Fibroblast of the aortic adventitia (primary cell): ENCODE measurements around the gene LCE3E. TPM values are rescaled to one million over a fixed set of nuclear protein-coding genes. Genes with fewer than 3 reads are reported as not detected.
A peak's percentile ranks its signal among the peaks of the same experiment; 100 is the strongest.
"Not testable (repeated sequence)": the region's sequence is repeated elsewhere in the genome, so short reads cannot be mapped to it uniquely, and the experiment has no call there.

Source experiments
- DNase-seq: peaks from one replicate; pipeline ENCODE4 v3.0.0-alpha.2; 2010; ENCODE audit warnings: low read depth
- H3K4me3 ChIP-seq: 2 replicates; pipeline ENCODE4 v1.5.1; 2011; ENCODE audit warnings: low read depth, mild to moderate bottlenecking, control low read depth, low read length, moderate library complexity
- total RNA-seq: library from RNA; depleted of rRNA; stranded (reverse); fragments of >200 nt; gene quantifications from 2 replicates; pipeline ENCODE4 v1.2.3, GENCODE V29; 2012; ENCODE audit warnings: low replicate concordance
- TF ChIP-seq, protein P1 (sequence below): IDR thresholded peaks from 2 replicates; pipeline ENCODE4 v1.5.1; 2011; ENCODE audit warnings: mild to moderate bottlenecking, low read length, control low read depth, inconsistent platforms; ENCODE audit not compliant: insufficient read depth

LCE3E gene
- total RNA-seq, 1 donor = not detected

- TF ChIP-seq, protein P1, sequence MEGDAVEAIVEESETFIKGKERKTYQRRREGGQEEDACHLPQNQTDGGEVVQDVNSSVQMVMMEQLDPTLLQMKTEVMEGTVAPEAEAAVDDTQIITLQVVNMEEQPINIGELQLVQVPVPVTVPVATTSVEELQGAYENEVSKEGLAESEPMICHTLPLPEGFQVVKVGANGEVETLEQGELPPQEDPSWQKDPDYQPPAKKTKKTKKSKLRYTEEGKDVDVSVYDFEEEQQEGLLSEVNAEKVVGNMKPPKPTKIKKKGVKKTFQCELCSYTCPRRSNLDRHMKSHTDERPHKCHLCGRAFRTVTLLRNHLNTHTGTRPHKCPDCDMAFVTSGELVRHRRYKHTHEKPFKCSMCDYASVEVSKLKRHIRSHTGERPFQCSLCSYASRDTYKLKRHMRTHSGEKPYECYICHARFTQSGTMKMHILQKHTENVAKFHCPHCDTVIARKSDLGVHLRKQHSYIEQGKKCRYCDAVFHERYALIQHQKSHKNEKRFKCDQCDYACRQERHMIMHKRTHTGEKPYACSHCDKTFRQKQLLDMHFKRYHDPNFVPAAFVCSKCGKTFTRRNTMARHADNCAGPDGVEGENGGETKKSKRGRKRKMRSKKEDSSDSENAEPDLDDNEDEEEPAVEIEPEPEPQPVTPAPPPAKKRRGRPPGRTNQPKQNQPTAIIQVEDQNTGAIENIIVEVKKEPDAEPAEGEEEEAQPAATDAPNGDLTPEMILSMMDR = no peak
- no peak for DNase-seq
Measured at GRCh38 chr1:152577168-152577567, 10.6 kb upstream of the LCE3E start.

GRCh38 chr1:152565535-152566215 lies 905 bp downstream of the LCE3E start:
- TF ChIP-seq, protein P1 = no peak
- no peak for DNase-seq
- no peak overlapping the region for H3K4me3 ChIP-seq

More at GRCh38 chr1:152577168-152577567, 10.6 kb upstream of the LCE3E start:
- no peak overlapping the region for H3K4me3 ChIP-seq

DNA sequence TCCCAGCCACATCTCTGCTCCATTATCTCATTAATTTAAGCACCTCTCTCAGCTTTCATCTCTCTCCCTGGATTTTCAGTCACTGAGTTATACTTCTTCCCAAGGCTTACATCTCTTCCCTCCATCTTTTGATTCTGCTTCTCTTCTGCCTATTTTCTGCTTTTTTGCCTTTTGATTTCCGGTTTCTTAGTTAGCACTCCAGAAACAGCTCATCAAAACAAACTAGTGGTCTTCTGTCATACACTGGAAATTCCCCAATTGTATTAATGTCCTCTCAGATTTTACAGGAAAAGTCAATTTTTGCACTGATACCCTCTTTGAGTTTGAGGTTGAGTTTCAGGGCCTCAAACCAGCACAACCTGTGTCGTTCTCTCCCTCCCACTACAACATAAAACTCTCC lies 1.5 kb downstream of the LCE3E start:
- DNase-seq = no peak
- no peak overlapping the region for H3K4me3 ChIP-seq
- TF ChIP-seq, protein P1 = no peak

DNA sequence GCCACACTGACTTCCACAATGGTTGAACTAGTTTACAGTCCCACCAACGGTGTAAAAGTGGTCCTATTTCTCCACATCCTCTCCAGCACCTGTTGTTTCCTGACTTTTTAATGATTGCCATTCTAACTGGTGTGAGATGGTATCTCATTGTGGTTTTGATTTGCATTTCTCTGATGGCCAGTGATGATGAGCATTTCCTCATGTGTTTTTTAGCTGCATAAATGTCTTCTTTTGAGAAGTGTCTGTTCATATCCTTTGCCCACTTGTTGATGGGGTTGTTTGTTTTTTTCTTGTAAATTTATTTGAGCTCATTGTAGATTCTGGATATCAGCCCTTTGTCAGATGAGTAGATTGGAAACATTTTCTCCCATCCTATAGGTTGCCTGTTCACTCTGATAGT lies 18.2 kb downstream of the LCE3E start:
- not testable (repeated sequence) for H3K4me3 ChIP-seq, DNase-seq

DNA sequence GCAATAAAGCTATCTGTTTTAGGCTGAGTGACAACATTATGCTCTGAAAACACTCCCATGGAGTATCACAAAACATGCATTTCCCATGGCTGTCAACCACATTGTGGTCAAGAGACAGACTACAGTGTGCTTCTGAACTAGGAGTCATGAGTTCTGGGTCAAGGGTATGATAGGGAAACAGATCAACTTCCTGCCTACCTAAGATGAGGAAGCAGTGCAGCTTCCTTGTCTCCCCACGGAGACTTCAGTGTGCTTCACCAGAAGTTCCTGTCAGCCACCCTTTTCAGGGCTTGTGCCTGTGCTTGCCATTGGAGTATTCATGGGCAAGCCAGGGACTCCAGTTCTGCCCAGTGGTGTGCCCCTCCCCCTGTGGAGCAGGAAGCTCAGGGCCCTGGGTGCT lies 19.9 kb downstream of the LCE3E start:
- TF ChIP-seq, protein P1 = no peak
- H3K4me3 ChIP-seq = no peak overlapping the region
- no peak for DNase-seq

DNA sequence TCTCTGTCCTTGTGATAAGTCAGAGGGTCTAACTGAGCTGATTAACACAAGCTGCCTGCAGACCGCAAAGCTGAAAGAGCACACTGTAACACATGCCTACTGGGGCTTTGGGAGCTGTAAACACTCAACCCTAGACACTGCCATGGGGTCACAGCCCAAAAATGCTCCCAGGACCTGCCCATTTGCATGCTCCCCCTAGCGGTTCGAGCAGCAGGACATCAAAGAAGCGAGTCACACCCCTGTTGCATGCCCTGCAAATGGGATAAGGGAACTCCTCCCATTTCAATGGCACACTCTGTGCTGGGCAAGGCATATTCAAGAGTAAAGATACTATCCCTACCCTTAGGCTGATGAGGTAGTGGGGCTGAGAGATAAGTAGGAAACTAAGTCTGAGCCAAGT lies 22.8 kb downstream of the LCE3E start:
- H3K4me3 ChIP-seq = no peak overlapping the region
- TF ChIP-seq, protein P1 = peak; percentile 10
- no peak for DNase-seq

DNA sequence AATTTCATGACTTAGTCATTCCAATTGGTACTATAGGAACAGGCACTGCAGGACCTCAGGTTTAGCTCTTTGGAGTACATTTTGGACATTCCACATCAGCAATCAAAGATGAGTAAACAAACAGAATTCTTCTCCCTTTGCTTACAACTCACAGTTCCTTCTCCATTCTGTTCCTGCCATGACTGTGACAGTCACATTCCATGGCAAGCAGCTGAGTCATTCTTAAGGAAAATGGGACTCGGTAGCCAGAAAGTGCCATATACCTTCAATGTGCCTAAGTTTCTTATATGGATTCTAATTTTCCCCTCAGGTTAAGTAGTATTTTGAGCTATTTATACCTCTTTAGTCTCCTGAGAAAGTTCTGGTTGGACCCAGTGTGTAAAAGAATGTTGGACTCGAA lies 26.7 kb downstream of the LCE3E start:
- DNase-seq = no peak
- no peak overlapping the region for H3K4me3 ChIP-seq
- TF ChIP-seq, protein P1 = no peak
